Raji (cell line): ENCODE results near the gene RPL39L.

Experiments
- POLR2A ChIP-seq: IDR thresholded peaks from 2 replicates; pipeline ENCODE4 v1.6.1; 2011; ENCODE audit warnings: low read depth, low read length, control low read depth; ENCODE audit not compliant: insufficient read depth

Gene RPL39L

GRCh38 chr3:187139126-187139894 is at the start of gene RPL39L:
TSS of gene RPL39L (minus strand) at chr3:187139496. CDS start at chr3:187121300, 18,196 bp downstream.
- peak; percentile 85 for TF ChIP-seq POLR2A

GRCh38 chr3:187188931-187189330 is 49.6 kb upstream of the RPL39L start:
- no peak for TF ChIP-seq POLR2A

GRCh38 chr3:187186801-187187421 is 47.6 kb upstream of the RPL39L start:
- TF ChIP-seq POLR2A, result no peak

- TF ChIP-seq POLR2A, result no peak
Measured at GRCh38 chr3:187186375-187186774, 47.1 kb upstream of the RPL39L start.

GRCh38 chr3:187185759-187186158 is 46.5 kb upstream of the RPL39L start:
- no peak for TF ChIP-seq POLR2A

GRCh38 chr3:187183903-187184302 is 44.6 kb upstream of the RPL39L start:
- TF ChIP-seq POLR2A, result no peak

GRCh38 chr3:187183210-187183862 is 44.0 kb upstream of the RPL39L start:
- no peak for TF ChIP-seq POLR2A

GRCh38 chr3:187181454-187182170 is 42.3 kb upstream of the RPL39L start:
- TF ChIP-seq POLR2A, result no peak

GRCh38 chr3:187172929-187173328 is 33.6 kb upstream of the RPL39L start:
- no peak for TF ChIP-seq POLR2A

GRCh38 chr3:187169231-187169960 is 30.1 kb upstream of the RPL39L start:
- TF ChIP-seq POLR2A, result no peak

- TF ChIP-seq POLR2A, result no peak
Measured at GRCh38 chr3:187167777-187168176, 28.5 kb upstream of the RPL39L start.

- no peak for TF ChIP-seq POLR2A
Measured at GRCh38 chr3:187166750-187167149, 27.5 kb upstream of the RPL39L start.

- TF ChIP-seq POLR2A, result no peak
Measured at GRCh38 chr3:187165144-187165543, 25.8 kb upstream of the RPL39L start.

GRCh38 chr3:187162265-187162953 is 23.1 kb upstream of the RPL39L start:
- no peak for TF ChIP-seq POLR2A
